Activated naive CD4-positive, alpha-beta T cell treated with anti-CD3 and anti-CD28 coated beads, Interleukin-2, amount 50 U/mL, for 72 hours (primary cell): Measurements from ENCODE around the gene PTGFRN. TPM values are rescaled to one million over a fixed set of nuclear protein-coding genes. Genes with fewer than 3 reads are reported as not detected.
"Not testable (repeated sequence)": the region's sequence is repeated elsewhere in the genome, so short reads cannot be mapped to it uniquely, and the experiment has no call there.

Source experiments
- ATAC-seq, 2 donors: fragments of 150-1000 bp; cut with Tn5 transposase; 2 replicates each; pipeline ENCODE4 v1.10.0; 2021; ENCODE audit warnings: mild to moderate bottlenecking in 2 of 2, moderate library complexity in 2 of 2
- DNase-seq, 2 donors: peaks; one replicate each; pipeline ENCODE4 v3.0.0; 2021 to 2022; ENCODE audit warnings: low spot score in 2 of 2
- H3K27ac Mint-ChIP-seq, 2 donors: one replicate each; pipeline ENCODE4 v1.8.0; 2022; ENCODE audit warnings: mild to moderate bottlenecking in 2 of 2, mixed read lengths in 2 of 2
- H3K36me3 Mint-ChIP-seq, 2 donors: one replicate each; pipeline ENCODE4 v1.8.0; 2022; ENCODE audit warnings: mixed read lengths in 2 of 2
- H3K9me3 Mint-ChIP-seq, 2 donors: one replicate each; pipeline ENCODE4 v1.8.0; 2022; ENCODE audit warnings: mixed read lengths in 2 of 2
- total RNA-seq, 2 donors: library from RNA; stranded (reverse); gene quantifications; one replicate each; pipeline ENCODE4 v1.2.3, GENCODE V29; 2022

The PTGFRN gene
- 10 to 100 TPM; 15.9 to 20.3 TPM for total RNA-seq

- DNase-seq (peak; percentile 22 to 57), ATAC-seq (peak; percentile 64 to 71)
- no peaks in the 10 kb centered on the region for H3K9me3 Mint-ChIP-seq
- no peaks in the 10 kb centered on the region for H3K36me3 Mint-ChIP-seq
- H3K27ac Mint-ChIP-seq, result peak within 1 kb of the TSS; percentile 65 to 73
Observed at GRCh38 chr1:116909512-116910378, at the start of gene PTGFRN. Gene PTGFRN, plus strand, starts transcription at chr1:116909916. Its CDS starts 288 bp downstream, at chr1:116910204.

GRCh38 chr1:116860167-116860566, 49.5 kb upstream of the PTGFRN start:
- not testable (repeated sequence) for H3K36me3 Mint-ChIP-seq, H3K9me3 Mint-ChIP-seq, ATAC-seq, DNase-seq, H3K27ac Mint-ChIP-seq

- ATAC-seq (no peak), DNase-seq (no peak)
- Mint-ChIP-seq H3K9me3 (no peaks in the 10 kb centered on the region), H3K27ac (no peak overlapping the region), H3K36me3 (no peaks in the 10 kb centered on the region)
Observed at GRCh38 chr1:116861137-116861536, 48.6 kb upstream of the PTGFRN start.

GRCh38 chr1:116863031-116863430, 46.7 kb upstream of the PTGFRN start:
- H3K9me3 Mint-ChIP-seq, ATAC-seq, DNase-seq, H3K27ac Mint-ChIP-seq, H3K36me3 Mint-ChIP-seq: not testable (repeated sequence)

GRCh38 chr1:116866478-116866877, 43.2 kb upstream of the PTGFRN start:
- not testable (repeated sequence) for H3K36me3 Mint-ChIP-seq, H3K27ac Mint-ChIP-seq, DNase-seq, H3K9me3 Mint-ChIP-seq, ATAC-seq

GRCh38 chr1:116868385-116868784, 41.3 kb upstream of the PTGFRN start:
- no peak for ATAC-seq
- no peak for DNase-seq
- no peak overlapping the region for H3K27ac Mint-ChIP-seq
- peaks cover 0 to 8% of the 10 kb centered on the region in 2 donors for H3K9me3 Mint-ChIP-seq
- H3K36me3 Mint-ChIP-seq, result peaks cover 0 to 14% of the 10 kb centered on the region in 2 donors

- ATAC-seq (no peak), DNase-seq (no peak)
- H3K36me3 Mint-ChIP-seq, result peaks cover 0 to 14% of the 10 kb centered on the region in 2 donors
Observed at GRCh38 chr1:116869611-116870010, 40.1 kb upstream of the PTGFRN start.

GRCh38 chr1:116870300-116870699, 39.4 kb upstream of the PTGFRN start:
- DNase-seq (no peak), ATAC-seq (no peak)
- Mint-ChIP-seq H3K36me3 (peaks cover 0 to 14% of the 10 kb centered on the region in 2 donors), H3K27ac (no peak overlapping the region), H3K9me3 (peaks cover 0 to 8% of the 10 kb centered on the region in 2 donors)

More at GRCh38 chr1:116869611-116870010, 40.1 kb upstream of the PTGFRN start:
- Mint-ChIP-seq H3K9me3 (peaks cover 0 to 8% of the 10 kb centered on the region in 2 donors), H3K27ac (no peak overlapping the region)

GRCh38 chr1:116871779-116872146, 38.0 kb upstream of the PTGFRN start:
- Mint-ChIP-seq H3K36me3 (peaks cover 0 to 14% of the 10 kb centered on the region in 2 donors), H3K9me3 (peaks cover 0 to 8% of the 10 kb centered on the region in 2 donors), H3K27ac (no peak overlapping the region)
- ATAC-seq, result no peak
- no peak for DNase-seq

GRCh38 chr1:116873680-116874271, 35.9 kb upstream of the PTGFRN start:
- H3K36me3 Mint-ChIP-seq, result peaks cover 0 to 14% of the 10 kb centered on the region in 2 donors
- H3K9me3 Mint-ChIP-seq, result peaks cover 0 to 8% of the 10 kb centered on the region in 2 donors
- DNase-seq, result peak in 1 of 2 donors; percentile 52
- ATAC-seq, result peak; percentile 72 to 89
- peak overlapping the region in 1 of 2 donors; percentile 52 for H3K27ac Mint-ChIP-seq

GRCh38 chr1:116874733-116875249, 34.9 kb upstream of the PTGFRN start:
- H3K9me3 Mint-ChIP-seq, result peaks cover 0 to 8% of the 10 kb centered on the region in 2 donors
- no peak for DNase-seq
- ATAC-seq, result no peak

GRCh38 chr1:116875391-116875790, 34.3 kb upstream of the PTGFRN start:
- DNase-seq, result no peak
- Mint-ChIP-seq H3K36me3 (peaks cover 0 to 11% of the 10 kb centered on the region in 2 donors), H3K27ac (no peak overlapping the region), H3K9me3 (peaks cover 0 to 5% of the 10 kb centered on the region in 2 donors)
- ATAC-seq, result no peak

More at GRCh38 chr1:116874733-116875249, 34.9 kb upstream of the PTGFRN start:
- no peak overlapping the region for H3K27ac Mint-ChIP-seq
- peaks cover 0 to 14% of the 10 kb centered on the region in 2 donors for H3K36me3 Mint-ChIP-seq

GRCh38 chr1:116875946-116876345, 33.8 kb upstream of the PTGFRN start:
- H3K9me3 Mint-ChIP-seq, H3K27ac Mint-ChIP-seq, H3K36me3 Mint-ChIP-seq, DNase-seq, ATAC-seq: not testable (repeated sequence)

- Mint-ChIP-seq H3K9me3 (no peaks in the 10 kb centered on the region), H3K27ac (no peak overlapping the region), H3K36me3 (no peaks in the 10 kb centered on the region)
- DNase-seq (no peak), ATAC-seq (no peak)
Observed at GRCh38 chr1:116877141-116877818, 32.4 kb upstream of the PTGFRN start.

GRCh38 chr1:116878804-116879477, 30.8 kb upstream of the PTGFRN start:
- DNase-seq, result peak; percentile 24 to 67
- ATAC-seq, result peak in 1 of 2 donors; percentile 63
- H3K9me3 Mint-ChIP-seq, result no peaks in the 10 kb centered on the region

GRCh38 chr1:116879478-116880133, 30.1 kb upstream of the PTGFRN start:
- Mint-ChIP-seq H3K27ac (no peak overlapping the region), H3K36me3 (no peaks in the 10 kb centered on the region), H3K9me3 (no peaks in the 10 kb centered on the region)
- ATAC-seq, result peak in 1 of 2 donors; percentile 20
- no peak for DNase-seq

More at GRCh38 chr1:116878804-116879477, 30.8 kb upstream of the PTGFRN start:
- no peaks in the 10 kb centered on the region for H3K36me3 Mint-ChIP-seq
- H3K27ac Mint-ChIP-seq, result no peak overlapping the region
